Measurements from ENCODE around the gene CBFB.

Gene CBFB

DNA sequence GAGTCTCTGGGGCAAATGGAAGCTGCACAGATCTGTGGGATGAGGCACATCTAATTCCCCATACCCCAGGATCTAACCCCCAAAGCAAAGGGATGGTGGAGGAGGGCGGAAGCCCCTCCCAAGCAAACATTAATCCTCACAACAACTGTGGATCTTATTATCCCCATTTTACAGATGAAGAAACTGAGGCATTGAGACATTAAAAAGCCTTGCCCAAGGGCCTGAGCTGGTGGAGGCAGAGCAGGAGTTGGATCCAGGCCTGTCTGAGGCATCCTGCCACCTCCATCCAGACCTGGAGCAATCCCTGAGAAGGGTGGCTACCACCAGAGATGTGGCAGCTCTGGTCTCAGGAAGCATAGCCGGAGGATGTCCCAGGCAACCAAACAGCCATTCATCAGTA is 17.7 kb upstream of the CBFB start:
- H3K4me2 ChIP-seq (ENCODE audit: low read length) = no peak overlapping the region
- no peaks in the 10 kb centered on the region for H4K20me1 ChIP-seq (ENCODE audit: insufficient read depth, low read length)
- H3K27ac ChIP-seq (ENCODE audit: low read depth, low read length, poor library complexity, severe bottlenecking) = no peak overlapping the region
- no peak overlapping the region for H3K4me3 ChIP-seq (ENCODE audit: low read depth, low read length, poor library complexity, severe bottlenecking)
- H3F3A ChIP-seq (ENCODE audit: insufficient read depth, low read length) = no peaks in the 10 kb centered on the region
- H3K36me3 ChIP-seq (ENCODE audit: insufficient read depth, low read length) = no peaks in the 10 kb centered on the region; the same call in 1 of the 2 replicates
- H3K9me2 ChIP-seq (ENCODE audit: low read depth, low read length) = no peaks in the 10 kb centered on the region
- peaks cover 13% of the 10 kb centered on the region for H3K4me1 ChIP-seq (ENCODE audit: insufficient read depth, low read length, severe bottlenecking)
- H3K9me3 ChIP-seq (ENCODE audit: low read length) = no peaks in the 10 kb centered on the region
- 0 out of 2 replicates have a peak, but pooled peaks cover 4% of the 10 kb centered on the region for H3K27me3 ChIP-seq (ENCODE audit: insufficient read depth, low read length)
- H3K9ac ChIP-seq (ENCODE audit: low read length) = no peak overlapping the region
- no peak overlapping the region for H2AFZ ChIP-seq (ENCODE audit: low read length)
- no peaks in the 10 kb centered on the region for H3K79me2 ChIP-seq (ENCODE audit: insufficient read depth, low read length)
- TF ChIP-seq, protein P1, sequence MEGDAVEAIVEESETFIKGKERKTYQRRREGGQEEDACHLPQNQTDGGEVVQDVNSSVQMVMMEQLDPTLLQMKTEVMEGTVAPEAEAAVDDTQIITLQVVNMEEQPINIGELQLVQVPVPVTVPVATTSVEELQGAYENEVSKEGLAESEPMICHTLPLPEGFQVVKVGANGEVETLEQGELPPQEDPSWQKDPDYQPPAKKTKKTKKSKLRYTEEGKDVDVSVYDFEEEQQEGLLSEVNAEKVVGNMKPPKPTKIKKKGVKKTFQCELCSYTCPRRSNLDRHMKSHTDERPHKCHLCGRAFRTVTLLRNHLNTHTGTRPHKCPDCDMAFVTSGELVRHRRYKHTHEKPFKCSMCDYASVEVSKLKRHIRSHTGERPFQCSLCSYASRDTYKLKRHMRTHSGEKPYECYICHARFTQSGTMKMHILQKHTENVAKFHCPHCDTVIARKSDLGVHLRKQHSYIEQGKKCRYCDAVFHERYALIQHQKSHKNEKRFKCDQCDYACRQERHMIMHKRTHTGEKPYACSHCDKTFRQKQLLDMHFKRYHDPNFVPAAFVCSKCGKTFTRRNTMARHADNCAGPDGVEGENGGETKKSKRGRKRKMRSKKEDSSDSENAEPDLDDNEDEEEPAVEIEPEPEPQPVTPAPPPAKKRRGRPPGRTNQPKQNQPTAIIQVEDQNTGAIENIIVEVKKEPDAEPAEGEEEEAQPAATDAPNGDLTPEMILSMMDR (IDR thresholded peaks at IDR 0.05; ENCODE audit: low read length) = no peak
- no peak for TF ChIP-seq EZH2 (IDR thresholded peaks at IDR 0.05; ENCODE audit: borderline replicate concordance, low read length)

DNA sequence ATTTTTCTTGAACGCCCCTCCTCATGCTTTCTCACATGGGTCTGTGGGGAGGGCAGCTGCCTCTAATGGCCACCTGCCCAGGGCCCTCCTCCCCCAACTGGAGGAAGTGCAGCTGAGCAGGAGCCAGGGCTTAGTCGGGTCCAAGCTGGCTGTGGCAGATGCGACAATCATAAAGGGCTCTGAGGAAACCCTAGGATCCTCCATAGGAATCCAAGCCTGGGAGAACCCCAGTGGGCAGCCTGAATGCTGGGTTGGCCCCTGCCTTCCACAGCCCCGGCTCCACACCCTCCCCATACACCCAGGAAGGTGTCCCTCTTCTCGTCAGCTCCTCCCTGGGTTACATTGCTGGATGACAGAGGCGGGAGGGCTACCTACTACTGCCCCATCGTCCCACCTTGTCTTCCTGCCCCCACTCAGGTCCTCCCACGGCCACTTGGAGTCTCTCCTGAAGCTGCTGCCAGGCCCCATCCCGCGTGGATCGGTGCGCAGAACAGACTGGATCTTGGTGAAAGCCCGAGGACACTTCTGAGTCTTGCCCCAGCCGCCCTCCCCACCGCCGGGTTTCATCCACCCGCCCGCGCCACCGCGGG is 15.6 kb upstream of the CBFB start:
- H3K4me1 ChIP-seq (ENCODE audit: insufficient read depth, low read length, severe bottlenecking) = peaks cover 13% of the 10 kb centered on the region
- H3K4me2 ChIP-seq (ENCODE audit: low read length) = peak overlapping the region; percentile 71
- H3K27ac ChIP-seq (ENCODE audit: low read depth, low read length, poor library complexity, severe bottlenecking) = no peak overlapping the region
- no peaks in the 10 kb centered on the region; the same call in 1 of the 2 replicates for H3K36me3 ChIP-seq (ENCODE audit: insufficient read depth, low read length)
- H2AFZ ChIP-seq (ENCODE audit: low read length) = no peak overlapping the region
- H3K4me3 ChIP-seq (ENCODE audit: low read depth, low read length, poor library complexity, severe bottlenecking) = peak overlapping the region; percentile 55
- no peaks in the 10 kb centered on the region for H3K9me2 ChIP-seq (ENCODE audit: low read depth, low read length)
- H3K9ac ChIP-seq (ENCODE audit: low read length) = peak overlapping the region; percentile 40; the same call in 1 of the 2 replicates
- H3K79me2 ChIP-seq (ENCODE audit: insufficient read depth, low read length) = no peaks in the 10 kb centered on the region
- H3K9me3 ChIP-seq (ENCODE audit: low read length) = no peaks in the 10 kb centered on the region
- H3K27me3 ChIP-seq (ENCODE audit: insufficient read depth, low read length) = 0 out of 2 replicates have a peak, but pooled peaks cover 4% of the 10 kb centered on the region
- no peaks in the 10 kb centered on the region for H3F3A ChIP-seq (ENCODE audit: insufficient read depth, low read length)
- H4K20me1 ChIP-seq (ENCODE audit: insufficient read depth, low read length) = no peaks in the 10 kb centered on the region
- TF ChIP-seq, protein P1 (IDR thresholded peaks at IDR 0.05; ENCODE audit: low read length) = no peak
- no peak for TF ChIP-seq EZH2 (IDR thresholded peaks at IDR 0.05; ENCODE audit: borderline replicate concordance, low read length)

DNA sequence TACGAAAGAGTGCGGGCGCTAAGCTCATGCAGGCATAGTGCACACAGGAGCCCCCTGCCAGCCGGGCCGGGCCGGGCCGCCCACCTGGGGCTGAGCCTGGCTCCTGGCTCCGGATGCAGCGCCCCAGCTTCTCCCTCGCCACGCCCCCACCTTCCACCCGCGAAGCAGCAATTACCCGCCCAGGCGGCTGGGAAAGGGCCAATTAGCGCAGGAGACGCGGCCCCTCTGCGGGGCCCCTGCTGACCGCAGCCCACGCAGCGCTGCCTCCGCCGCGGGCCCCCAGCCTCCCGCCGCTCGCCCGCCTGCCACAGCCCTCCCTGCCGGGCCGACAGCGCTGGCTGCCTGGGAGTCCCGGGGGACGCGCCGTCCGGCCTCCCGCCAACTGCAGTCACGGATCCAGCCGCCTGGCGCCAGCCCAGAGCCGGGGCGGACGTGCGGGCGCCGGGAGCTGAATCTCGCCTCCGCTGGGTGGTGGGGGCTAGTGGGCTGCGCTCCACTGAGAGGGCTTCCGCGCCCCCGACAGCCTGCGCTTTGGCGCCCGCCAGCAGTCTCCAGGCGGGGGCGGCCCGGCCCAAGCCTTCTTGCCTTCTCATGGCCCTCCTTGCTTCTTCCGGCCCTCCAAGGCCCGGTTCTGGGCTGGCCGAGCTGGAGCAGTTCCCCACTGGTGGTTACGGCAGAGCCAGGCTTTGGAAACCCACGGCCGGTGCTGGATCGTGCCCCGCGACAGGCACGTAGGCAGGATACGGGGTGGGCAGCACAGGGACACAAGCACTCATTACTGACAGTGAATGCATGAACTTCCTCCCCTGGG is 14.9 kb upstream of the CBFB start:
- H3K27me3 ChIP-seq (ENCODE audit: insufficient read depth, low read length) = 0 out of 2 replicates have a peak, but pooled peaks cover 4% of the 10 kb centered on the region
- H3K36me3 ChIP-seq (ENCODE audit: insufficient read depth, low read length) = no peaks in the 10 kb centered on the region; the same call in 1 of the 2 replicates
- TF ChIP-seq EZH2 (IDR thresholded peaks at IDR 0.05; ENCODE audit: borderline replicate concordance, low read length) = no peak
- TF ChIP-seq, protein P1 (IDR thresholded peaks at IDR 0.05; ENCODE audit: low read length) = no peak
- no peaks in the 10 kb centered on the region for H3F3A ChIP-seq (ENCODE audit: insufficient read depth, low read length)
- H3K79me2 ChIP-seq (ENCODE audit: insufficient read depth, low read length) = no peaks in the 10 kb centered on the region
- H3K9ac ChIP-seq (ENCODE audit: low read length) = peak overlapping the region; percentile 40; the same call in 1 of the 2 replicates
- H3K4me3 ChIP-seq (ENCODE audit: low read depth, low read length, poor library complexity, severe bottlenecking) = peak overlapping the region; percentile 55
- H3K9me2 ChIP-seq (ENCODE audit: low read depth, low read length) = no peaks in the 10 kb centered on the region
- no peaks in the 10 kb centered on the region for H3K9me3 ChIP-seq (ENCODE audit: low read length)
- H4K20me1 ChIP-seq (ENCODE audit: insufficient read depth, low read length) = no peaks in the 10 kb centered on the region
- H3K4me2 ChIP-seq (ENCODE audit: low read length) = peak overlapping the region; percentile 71
- peaks cover 13% of the 10 kb centered on the region for H3K4me1 ChIP-seq (ENCODE audit: insufficient read depth, low read length, severe bottlenecking)
- H3K27ac ChIP-seq (ENCODE audit: low read depth, low read length, poor library complexity, severe bottlenecking) = no peak overlapping the region
- H2AFZ ChIP-seq (ENCODE audit: low read length) = no peak overlapping the region

Data from OCI-LY1 (cell line).